ENCODE results near the gene AK1. TPM values are rescaled to one million over a fixed set of nuclear protein-coding genes. Genes with fewer than 3 reads are reported as not detected.

Gene AK1
- total RNA-seq, 1 experiment from 2014 or later, result 62.1 TPM

DNA sequence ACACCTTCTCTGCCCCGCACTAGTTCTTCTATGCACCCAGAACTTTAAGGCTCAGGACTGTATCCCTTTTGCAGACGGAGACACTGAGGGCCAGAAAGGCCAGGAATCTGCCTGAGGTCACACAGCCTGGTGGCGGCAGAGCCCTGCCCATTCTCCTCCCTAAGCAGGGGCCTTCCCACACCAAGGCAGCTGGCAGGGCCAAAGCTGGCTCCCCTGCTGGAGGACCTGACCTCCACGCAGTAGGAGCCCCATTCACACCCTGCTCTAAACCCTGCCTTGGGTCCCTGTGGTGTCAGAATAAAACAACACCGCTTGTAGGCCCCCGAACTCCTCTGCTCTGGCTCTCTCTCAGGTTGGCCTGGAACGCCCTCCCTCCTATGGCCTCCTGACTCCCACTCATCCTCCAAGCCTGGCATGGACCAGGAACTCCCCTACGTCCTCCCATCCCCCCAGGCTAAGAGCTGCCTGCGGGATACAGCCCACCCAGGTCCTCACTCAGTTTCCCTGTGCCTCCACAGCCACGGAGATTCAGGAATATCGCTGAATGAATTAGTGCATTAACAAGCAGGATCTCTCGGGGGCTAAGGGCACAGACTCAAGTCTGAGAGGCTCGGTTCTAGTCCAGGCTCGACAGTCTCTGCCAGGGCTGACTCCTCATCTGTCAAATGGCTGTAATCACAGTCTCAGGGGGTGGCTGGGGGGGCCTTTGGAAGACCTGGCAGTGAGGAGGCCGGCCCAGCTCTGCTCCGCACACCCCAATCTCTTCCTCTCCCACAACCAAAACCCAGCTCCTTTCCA lies 19.1 kb upstream of the AK1 start:
- Histone ChIP-seq H3K4me3 (ENCODE audit: low read depth in 2 of 2, low read length in 2 of 2) (no peak overlapping the region), H3K27me3 (ENCODE audit: control insufficient read depth, insufficient read depth, low read length) (no peaks in the 10 kb centered on the region), H3K9me3 (ENCODE audit: control insufficient read depth, insufficient read depth, low read depth, low read length) (no peaks in the 10 kb centered on the region; the same call in 1 of the 2 replicates), H3K27ac (ENCODE audit: low read length) (no peak overlapping the region), H3K4me1 (ENCODE audit: control insufficient read depth, insufficient read depth, low read length) (peaks cover 10% of the 10 kb centered on the region), H3K36me3 (ENCODE audit: control insufficient read depth, insufficient read depth, low read length) (peaks cover 7% of the 10 kb centered on the region; the same call in 1 of the 2 replicates)
- CTCF ChIA-PET, result no interaction called here
- POLR2A ChIA-PET, result no interaction called here
- ATAC-seq (no peak), DNase-seq (ENCODE audit: low read depth, low spot score) (no peak)
- intact Hi-C loops (cut with micrococcal nuclease; ENCODE audit: unreplicated experiment), result no loop called here
- no TSS peak for BruUV-seq (replicated peaks)
- in situ Hi-C loops (cut with HindIII; ENCODE audit: low pct_unique_long_range_greater_than_20kb, low sequenced_read_pairs), result no loop called here
- TF ChIP-seq TCF7L2 (IDR thresholded peaks at IDR 0.05; ENCODE audit: low read depth, low read length) (no peak), POLR2AphosphoS5 (IDR thresholded peaks at IDR 0.05; ENCODE audit: low read depth, low read length) (no peak), SIN3A (IDR thresholded peaks at IDR 0.05; ENCODE audit: borderline replicate concordance, insufficient read depth, low read depth, low read length) (no peak), CTCF (IDR thresholded peaks at IDR 0.05) (no peak)
- TF ChIP-seq, protein P1, sequence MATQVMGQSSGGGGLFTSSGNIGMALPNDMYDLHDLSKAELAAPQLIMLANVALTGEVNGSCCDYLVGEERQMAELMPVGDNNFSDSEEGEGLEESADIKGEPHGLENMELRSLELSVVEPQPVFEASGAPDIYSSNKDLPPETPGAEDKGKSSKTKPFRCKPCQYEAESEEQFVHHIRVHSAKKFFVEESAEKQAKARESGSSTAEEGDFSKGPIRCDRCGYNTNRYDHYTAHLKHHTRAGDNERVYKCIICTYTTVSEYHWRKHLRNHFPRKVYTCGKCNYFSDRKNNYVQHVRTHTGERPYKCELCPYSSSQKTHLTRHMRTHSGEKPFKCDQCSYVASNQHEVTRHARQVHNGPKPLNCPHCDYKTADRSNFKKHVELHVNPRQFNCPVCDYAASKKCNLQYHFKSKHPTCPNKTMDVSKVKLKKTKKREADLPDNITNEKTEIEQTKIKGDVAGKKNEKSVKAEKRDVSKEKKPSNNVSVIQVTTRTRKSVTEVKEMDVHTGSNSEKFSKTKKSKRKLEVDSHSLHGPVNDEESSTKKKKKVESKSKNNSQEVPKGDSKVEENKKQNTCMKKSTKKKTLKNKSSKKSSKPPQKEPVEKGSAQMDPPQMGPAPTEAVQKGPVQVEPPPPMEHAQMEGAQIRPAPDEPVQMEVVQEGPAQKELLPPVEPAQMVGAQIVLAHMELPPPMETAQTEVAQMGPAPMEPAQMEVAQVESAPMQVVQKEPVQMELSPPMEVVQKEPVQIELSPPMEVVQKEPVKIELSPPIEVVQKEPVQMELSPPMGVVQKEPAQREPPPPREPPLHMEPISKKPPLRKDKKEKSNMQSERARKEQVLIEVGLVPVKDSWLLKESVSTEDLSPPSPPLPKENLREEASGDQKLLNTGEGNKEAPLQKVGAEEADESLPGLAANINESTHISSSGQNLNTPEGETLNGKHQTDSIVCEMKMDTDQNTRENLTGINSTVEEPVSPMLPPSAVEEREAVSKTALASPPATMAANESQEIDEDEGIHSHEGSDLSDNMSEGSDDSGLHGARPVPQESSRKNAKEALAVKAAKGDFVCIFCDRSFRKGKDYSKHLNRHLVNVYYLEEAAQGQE (IDR thresholded peaks at IDR 0.05; ENCODE audit: insufficient read depth in 1 of 2, low read depth in 2 of 2, low read length in 1 of 2), result no peak

GRCh38 chr9:127895811-127896210 lies 18.3 kb upstream of the AK1 start:
- CTCF ChIA-PET, result no interaction called here
- POLR2A ChIA-PET, result no interaction called here
- no peak for ATAC-seq

More at GRCh38 chr9:127895811-127896210, 18.3 kb upstream of the AK1 start:
- Histone ChIP-seq H3K4me3 (ENCODE audit: low read depth in 2 of 2, low read length in 2 of 2) (no peak overlapping the region), H3K36me3 (ENCODE audit: control insufficient read depth, insufficient read depth, low read length) (peaks cover 7% of the 10 kb centered on the region; the same call in 1 of the 2 replicates), H3K9me3 (ENCODE audit: control insufficient read depth, insufficient read depth, low read depth, low read length) (no peaks in the 10 kb centered on the region; the same call in 1 of the 2 replicates), H3K4me1 (ENCODE audit: control insufficient read depth, insufficient read depth, low read length) (peaks cover 10% of the 10 kb centered on the region), H3K27ac (ENCODE audit: low read length) (no peak overlapping the region), H3K27me3 (ENCODE audit: control insufficient read depth, insufficient read depth, low read length) (no peaks in the 10 kb centered on the region)
- no TSS peak for BruUV-seq (replicated peaks)
- no peak for DNase-seq (ENCODE audit: low read depth, low spot score)
- in situ Hi-C loops (cut with HindIII; ENCODE audit: low pct_unique_long_range_greater_than_20kb, low sequenced_read_pairs) (no loop called here), intact Hi-C loops (cut with micrococcal nuclease; ENCODE audit: unreplicated experiment) (no loop called here)
- TF ChIP-seq SIN3A (IDR thresholded peaks at IDR 0.05; ENCODE audit: borderline replicate concordance, insufficient read depth, low read depth, low read length) (no peak), TCF7L2 (IDR thresholded peaks at IDR 0.05; ENCODE audit: low read depth, low read length) (no peak), POLR2AphosphoS5 (IDR thresholded peaks at IDR 0.05; ENCODE audit: low read depth, low read length) (no peak), CTCF (IDR thresholded peaks at IDR 0.05) (no peak)
- TF ChIP-seq, protein P1 (IDR thresholded peaks at IDR 0.05; ENCODE audit: insufficient read depth in 1 of 2, low read depth in 2 of 2, low read length in 1 of 2), result no peak

All from Panc1 (cell line).